ENCODE data around the gene PTRH1. TPM values are rescaled to one million over a fixed set of nuclear protein-coding genes. Genes with fewer than 3 reads are reported as not detected.

PTRH1 gene
- total RNA-seq, 1 experiment from 2014 or later, result 55.8 TPM

GRCh38 chr9:127741831-127742434, 26.5 kb upstream of the PTRH1 start:
- DNase-seq (ENCODE audit: low spot score), result no peak

- DNase-seq (ENCODE audit: low spot score), result no peak
Observed at GRCh38 chr9:127739614-127740330, 24.3 kb upstream of the PTRH1 start.

- no peak for DNase-seq (ENCODE audit: low spot score)
Observed at GRCh38 chr9:127738666-127739065, 23.2 kb upstream of the PTRH1 start.

- no peak for DNase-seq (ENCODE audit: low spot score)
Observed at GRCh38 chr9:127735530-127736185, 20.2 kb upstream of the PTRH1 start.

- peak; percentile 96 for DNase-seq (ENCODE audit: low spot score)
Observed at GRCh38 chr9:127734747-127735529, 19.5 kb upstream of the PTRH1 start, which contains the start of gene TOR2A. Gene TOR2A (minus strand): TSS chr9:127735294. CDS start chr9:127735270, 24 bp downstream.

- no peak for DNase-seq (ENCODE audit: low spot score)
Observed at GRCh38 chr9:127734247-127734746, 18.8 kb upstream of the PTRH1 start.

GRCh38 chr9:127733614-127734013, 18.2 kb upstream of the PTRH1 start:
- no peak for DNase-seq (ENCODE audit: low spot score)

GRCh38 chr9:127732444-127732843, 17.0 kb upstream of the PTRH1 start:
- DNase-seq (ENCODE audit: low spot score), result no peak

GRCh38 chr9:127731938-127732337, 16.5 kb upstream of the PTRH1 start:
- DNase-seq (ENCODE audit: low spot score), result no peak

GRCh38 chr9:127730799-127731410, 15.4 kb upstream of the PTRH1 start:
- no peak for DNase-seq (ENCODE audit: low spot score)

- no peak for DNase-seq (ENCODE audit: low spot score)
Observed at GRCh38 chr9:127730262-127730661, 14.8 kb upstream of the PTRH1 start.

- DNase-seq (ENCODE audit: low spot score), result no peak
Observed at GRCh38 chr9:127729522-127730256, 14.2 kb upstream of the PTRH1 start.

GRCh38 chr9:127728808-127729207, 13.3 kb upstream of the PTRH1 start:
- no peak for DNase-seq (ENCODE audit: low spot score)

- no peak for DNase-seq (ENCODE audit: low spot score)
Observed at GRCh38 chr9:127726871-127727270, 11.4 kb upstream of the PTRH1 start.

- DNase-seq (ENCODE audit: low spot score), result no peak
Observed at GRCh38 chr9:127724012-127724411, 8.5 kb upstream of the PTRH1 start.

GRCh38 chr9:127723444-127723843, 8.0 kb upstream of the PTRH1 start:
- peak; percentile 94 for DNase-seq (ENCODE audit: low spot score)

GRCh38 chr9:127723013-127723412, 7.5 kb upstream of the PTRH1 start:
- DNase-seq (ENCODE audit: low spot score), result no peak

- no peak for DNase-seq (ENCODE audit: low spot score)
Observed at GRCh38 chr9:127722055-127722745, 6.7 kb upstream of the PTRH1 start.

GRCh38 chr9:127721391-127721821, 5.9 kb upstream of the PTRH1 start:
- peak; percentile 95 for DNase-seq (ENCODE audit: low spot score)

- DNase-seq (ENCODE audit: low spot score), result peak; percentile 49
Observed at GRCh38 chr9:127720865-127721227, 5.4 kb upstream of the PTRH1 start.

Measured in A172 (cell line).